NCI-H1048 (cell line): ENCODE data around the gene UBE2D4.
"Not testable (repeated sequence)": the region's sequence is repeated elsewhere in the genome, so short reads cannot be mapped to it uniquely, and the experiment has no call there.

Experiments used
- DNase-seq: peaks from one replicate; lab custom pipeline; 2025; lab: John Stamatoyannopoulos, UW

The UBE2D4 gene

GRCh38 chr7:43914795-43915194, 11.4 kb upstream of the UBE2D4 start:
- no peak for DNase-seq

- no peak for DNase-seq
These were observed 10.3 kb upstream of the UBE2D4 start for GRCh38 chr7:43915907-43916306.

GRCh38 chr7:43921423-43921822, 4.8 kb upstream of the UBE2D4 start:
- no peak for DNase-seq

GRCh38 chr7:43922726-43923125, 3.5 kb upstream of the UBE2D4 start:
- no peak for DNase-seq

DNA sequence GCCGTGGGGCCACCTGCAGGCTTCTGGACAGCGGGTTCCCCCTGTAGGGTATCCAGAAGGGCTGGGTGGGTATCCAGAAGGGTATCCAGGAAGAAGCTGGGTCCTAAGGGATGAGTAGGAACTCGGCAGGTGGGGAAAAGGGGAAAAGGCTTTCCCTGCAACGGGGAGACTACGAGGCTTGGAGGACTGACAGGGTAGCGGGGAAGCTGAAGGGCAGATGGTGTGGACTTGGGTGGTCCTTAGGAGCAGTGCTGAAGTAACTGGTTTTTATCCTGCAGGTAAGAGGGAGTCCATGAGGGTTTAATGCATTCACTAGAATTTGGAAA, 525 bp downstream of the UBE2D4 start:
- DNase-seq, result no peak

GRCh38 chr7:43927810-43928209, 1.6 kb downstream of the UBE2D4 start:
- no peak for DNase-seq

GRCh38 chr7:43929529-43930457, 3.6 kb downstream of the UBE2D4 start:
- no peak for DNase-seq

GRCh38 chr7:43931346-43931745, 5.1 kb downstream of the UBE2D4 start:
- no peak for DNase-seq

- DNase-seq, result no peak
These were observed 7.8 kb downstream of the UBE2D4 start for GRCh38 chr7:43933902-43934560.

DNA sequence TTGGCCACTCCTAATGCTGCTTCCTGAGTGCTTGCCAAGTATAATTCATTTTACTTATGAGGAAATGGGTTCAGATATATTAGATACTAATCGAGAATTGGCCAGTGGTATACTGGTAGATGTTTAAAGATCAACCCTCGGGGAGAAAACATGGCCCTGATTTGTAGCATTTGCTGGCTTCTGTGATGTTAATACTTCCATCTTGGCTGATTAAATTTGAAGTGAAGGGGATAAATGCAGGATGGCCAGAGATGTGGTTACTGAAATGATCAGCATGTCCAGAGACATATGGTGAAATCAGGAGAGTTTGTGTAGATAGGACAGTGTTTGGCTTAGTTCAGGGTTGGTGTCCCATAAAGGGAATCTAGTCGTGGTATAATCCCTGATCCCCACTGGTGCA, 11.2 kb downstream of the UBE2D4 start:
- DNase-seq, result no peak

- DNase-seq, result no peak
These were observed 12.8 kb downstream of the UBE2D4 start for GRCh38 chr7:43938892-43939482.

GRCh38 chr7:43942250-43942649, 16.0 kb downstream of the UBE2D4 start:
- DNase-seq, result no peak

DNA sequence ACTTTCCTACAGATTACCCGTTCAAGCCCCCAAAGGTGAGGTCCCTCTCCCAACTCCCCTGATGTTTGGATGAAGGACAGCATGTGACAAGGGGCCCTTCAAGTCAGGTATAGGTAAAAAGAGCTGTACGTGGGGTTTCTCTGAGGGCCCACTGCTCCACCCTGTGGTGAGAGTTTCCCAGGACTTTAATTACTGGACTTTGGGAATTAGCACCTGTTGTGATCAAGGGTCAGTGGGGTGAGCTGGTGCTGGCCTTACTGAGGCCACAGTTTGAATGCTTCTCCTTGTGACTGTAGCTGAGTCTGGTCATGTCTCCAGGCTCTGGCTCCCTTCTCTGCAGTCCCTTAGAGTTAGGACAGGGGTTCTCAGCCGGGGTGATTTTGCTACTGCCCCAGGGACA, 16.8 kb downstream of the UBE2D4 start:
- no peak for DNase-seq

- DNase-seq, result no peak
These were observed 17.4 kb downstream of the UBE2D4 start for GRCh38 chr7:43943417-43944187.

- DNase-seq, result no peak
These were observed 18.1 kb downstream of the UBE2D4 start for GRCh38 chr7:43944286-43944685.

GRCh38 chr7:43952028-43952427, 25.8 kb downstream of the UBE2D4 start:
- no peak for DNase-seq

GRCh38 chr7:43953071-43953470, 26.8 kb downstream of the UBE2D4 start:
- DNase-seq, result no peak

GRCh38 chr7:43954524-43955228, 28.4 kb downstream of the UBE2D4 start:
- DNase-seq, result no peak

DNA sequence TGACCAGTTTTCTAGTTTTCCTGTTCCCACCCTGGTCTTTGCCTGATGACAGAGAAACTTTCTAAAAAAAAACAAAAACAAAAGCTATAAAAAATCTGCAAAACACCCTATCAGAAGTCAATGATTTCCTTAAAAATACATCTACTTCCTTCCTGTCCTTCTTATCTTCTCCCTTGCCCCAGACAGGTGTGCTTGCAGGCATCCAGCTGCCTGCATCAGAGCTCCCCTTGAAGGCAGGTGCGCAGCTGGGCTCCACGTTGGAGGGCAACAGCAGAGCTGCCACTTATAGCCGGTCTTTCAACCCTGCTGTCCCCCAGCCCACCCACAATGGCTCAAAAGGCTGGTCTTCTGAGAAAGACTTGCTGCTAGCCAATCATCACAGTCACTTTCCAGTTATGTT, 29.8 kb downstream of the UBE2D4 start:
- no peak for DNase-seq

GRCh38 chr7:43960933-43961332, 34.7 kb downstream of the UBE2D4 start:
- no peak for DNase-seq

DNA sequence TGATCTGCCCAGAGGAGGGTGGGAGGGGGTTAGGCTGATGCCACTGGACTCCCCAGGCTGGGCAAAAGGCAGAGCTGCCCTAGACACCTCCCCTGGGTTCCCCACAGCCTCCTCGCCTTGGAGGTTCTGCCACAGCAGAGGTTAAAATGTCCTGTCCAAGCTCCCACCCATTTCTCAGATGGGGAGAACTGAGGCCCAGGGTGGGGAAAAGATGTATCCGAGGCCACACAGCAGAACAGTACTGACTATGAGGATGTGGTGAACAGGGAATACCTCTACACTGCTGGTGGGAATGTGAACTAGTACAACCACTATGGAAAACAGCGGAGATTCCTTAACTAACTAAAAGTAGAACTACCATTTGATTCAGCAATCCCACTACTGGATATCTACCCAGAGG, 40.2 kb downstream of the UBE2D4 start:
- not testable (repeated sequence) for DNase-seq
